Neural progenitor cell (in vitro differentiated cells): ENCODE measurements around the gene DNAJC3.

ENCODE experiments used
- CTCF ChIP-seq: fragments of 200-600 bp; sonication (generic); IDR thresholded peaks from 2 replicates; pipeline ENCODE4 v1.5.1; 2017; ENCODE audit warnings: antibody characterized with exemption, mild to moderate bottlenecking
- EZH2 ChIP-seq: fragments of 200-600 bp; sonication (generic); IDR thresholded peaks from 2 replicates; pipeline ENCODE4 v1.6.1; 2017; ENCODE audit warnings: antibody characterized with exemption, mild to moderate bottlenecking, moderate library complexity
- EZH2phosphoT487 ChIP-seq: fragments of 200-600 bp; sonication (generic); IDR thresholded peaks from 2 replicates; pipeline ENCODE4 v1.6.1; 2017; ENCODE audit warnings: antibody characterized with exemption

- TF ChIP-seq CTCF (no peak), EZH2phosphoT487 (no peak), EZH2 (no peak)
Observed at GRCh38 chr13:95741584-95742563, 64.9 kb downstream of the DNAJC3 start.
